OCI-LY3 (cell line): ENCODE data around the gene PLEKHM1.
"Not testable (repeated sequence)": the region's sequence is repeated elsewhere in the genome, so short reads cannot be mapped to it uniquely, and the experiment has no call there.

ENCODE experiments used
- EZH2phosphoT487 ChIP-seq: fragments of 200-600 bp; shearing (Covaris generic); IDR thresholded peaks from 2 replicates; pipeline ENCODE4 v1.6.1; 2018; ENCODE audit warnings: antibody characterized with exemption, mixed run types, low read depth
- TF ChIP-seq, protein P1 (sequence below): fragments of 200-600, 300-600 bp; sonication (generic); IDR thresholded peaks from 2 replicates; pipeline ENCODE4 v1.5.1; 2014; ENCODE audit warnings: antibody characterized with exemption, low read length, low read depth

DNA sequence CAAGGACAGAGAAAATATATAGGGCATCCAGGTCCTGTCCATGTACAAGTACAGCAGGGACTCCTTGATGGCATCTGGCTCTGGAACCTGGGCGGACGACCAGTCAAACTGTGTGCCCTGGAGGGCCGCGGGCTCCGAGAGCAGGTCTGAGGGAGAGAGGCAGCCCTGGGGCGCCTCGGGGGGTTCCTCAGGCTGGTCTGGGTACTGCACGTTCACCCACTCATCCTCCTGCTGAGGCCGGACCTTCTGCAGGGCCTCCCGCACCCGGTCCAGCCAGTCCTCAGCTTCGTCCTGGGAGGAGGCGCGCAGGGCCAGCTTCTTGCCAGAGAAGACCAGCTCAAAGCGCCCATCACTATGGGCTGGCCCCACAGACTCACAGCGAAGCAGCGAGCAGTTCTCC lies 36.8 kb downstream of the PLEKHM1 start:
- TF ChIP-seq, protein P1, sequence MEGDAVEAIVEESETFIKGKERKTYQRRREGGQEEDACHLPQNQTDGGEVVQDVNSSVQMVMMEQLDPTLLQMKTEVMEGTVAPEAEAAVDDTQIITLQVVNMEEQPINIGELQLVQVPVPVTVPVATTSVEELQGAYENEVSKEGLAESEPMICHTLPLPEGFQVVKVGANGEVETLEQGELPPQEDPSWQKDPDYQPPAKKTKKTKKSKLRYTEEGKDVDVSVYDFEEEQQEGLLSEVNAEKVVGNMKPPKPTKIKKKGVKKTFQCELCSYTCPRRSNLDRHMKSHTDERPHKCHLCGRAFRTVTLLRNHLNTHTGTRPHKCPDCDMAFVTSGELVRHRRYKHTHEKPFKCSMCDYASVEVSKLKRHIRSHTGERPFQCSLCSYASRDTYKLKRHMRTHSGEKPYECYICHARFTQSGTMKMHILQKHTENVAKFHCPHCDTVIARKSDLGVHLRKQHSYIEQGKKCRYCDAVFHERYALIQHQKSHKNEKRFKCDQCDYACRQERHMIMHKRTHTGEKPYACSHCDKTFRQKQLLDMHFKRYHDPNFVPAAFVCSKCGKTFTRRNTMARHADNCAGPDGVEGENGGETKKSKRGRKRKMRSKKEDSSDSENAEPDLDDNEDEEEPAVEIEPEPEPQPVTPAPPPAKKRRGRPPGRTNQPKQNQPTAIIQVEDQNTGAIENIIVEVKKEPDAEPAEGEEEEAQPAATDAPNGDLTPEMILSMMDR: not testable (repeated sequence)
- not testable (repeated sequence) for TF ChIP-seq EZH2phosphoT487
